ENCODE measurements around the gene PPFIBP2. TPM values are rescaled to one million over a fixed set of nuclear protein-coding genes. Genes with fewer than 3 reads are reported as not detected.

Gene PPFIBP2
- total RNA-seq, 2 experiments from 2014 or later = 102 to 182 TPM

GRCh38 chr11:7545611-7546010 lies 31.8 kb downstream of the PPFIBP2 start:
- Histone ChIP-seq H3K4me2 (ENCODE audit: low read length) (no peak overlapping the region), H3K36me3 (ENCODE audit: insufficient read depth, low read length) (peaks cover 54% of the 10 kb centered on the region), H3K79me2 (ENCODE audit: insufficient read depth, low read depth, low read length) (peaks cover 84% of the 10 kb centered on the region; the same call in 1 of the 2 replicates), H2AFZ (ENCODE audit: low read length) (no peak overlapping the region), H3K9me3 (ENCODE audit: low read length) (no peaks in the 10 kb centered on the region), H3K9me2 (ENCODE audit: insufficient read depth, low read length) (no peaks in the 10 kb centered on the region), H3K4me3 (ENCODE audit: low read depth, low read length, poor library complexity, severe bottlenecking) (no peak overlapping the region), H3K27ac (ENCODE audit: low read depth, low read length, poor library complexity, severe bottlenecking) (no peak overlapping the region), H3K4me1 (ENCODE audit: insufficient read depth, low read length, poor library complexity, severe bottlenecking) (peaks cover 17% of the 10 kb centered on the region), H4K20me1 (ENCODE audit: insufficient read depth, low read length) (peaks cover 31% of the 10 kb centered on the region)
- BruUV-seq (replicated peaks) = no TSS peak
- intact Hi-C loops (cut with micrococcal nuclease; ENCODE audit: unreplicated experiment) = no loop called here
- ChIA-PET POLR2A (interaction anchor here (0.6 to 1.3 kb wide), 3 partner anchors 24 to 423 kb away, joined by 3 to 4 read pairs (median 3); no protein-coding TSS in a partner anchor), CTCF (ENCODE audit: unreplicated experiment) (no interaction called here)
- TF ChIP-seq EZH2phosphoT487 (IDR thresholded peaks at IDR 0.05; ENCODE audit: borderline replicate concordance, low read depth, low read length) = no peak
- no peak for TF ChIP-seq CTCF (conservative IDR thresholded peaks at IDR 0.05; ENCODE audit: low read length)
- no peak for DNase-seq (ENCODE audit: low spot score)

- ChIA-PET POLR2A (interaction anchor here (0.6 to 1.3 kb wide), 3 partner anchors 25 to 422 kb away, joined by 3 to 4 read pairs (median 3); no protein-coding TSS in a partner anchor), CTCF (ENCODE audit: unreplicated experiment) (no interaction called here)
- Histone ChIP-seq H3K4me1 (ENCODE audit: insufficient read depth, low read length, poor library complexity, severe bottlenecking) (peaks cover 17% of the 10 kb centered on the region), H3K9me2 (ENCODE audit: insufficient read depth, low read length) (no peaks in the 10 kb centered on the region), H3K27ac (ENCODE audit: low read depth, low read length, poor library complexity, severe bottlenecking) (no peak overlapping the region), H3K4me2 (ENCODE audit: low read length) (no peak overlapping the region), H2AFZ (ENCODE audit: low read length) (no peak overlapping the region), H3K9me3 (ENCODE audit: low read length) (no peaks in the 10 kb centered on the region), H3K36me3 (ENCODE audit: insufficient read depth, low read length) (peaks cover 60% of the 10 kb centered on the region), H4K20me1 (ENCODE audit: insufficient read depth, low read length) (peaks cover 31% of the 10 kb centered on the region), H3K79me2 (ENCODE audit: insufficient read depth, low read depth, low read length) (peaks cover 82% of the 10 kb centered on the region; the same call in 1 of the 2 replicates), H3K4me3 (ENCODE audit: low read depth, low read length, poor library complexity, severe bottlenecking) (no peak overlapping the region)
- intact Hi-C loops (cut with micrococcal nuclease; ENCODE audit: unreplicated experiment) = no loop called here
- no peak for DNase-seq (ENCODE audit: low spot score)
- no peak for TF ChIP-seq EZH2phosphoT487 (IDR thresholded peaks at IDR 0.05; ENCODE audit: borderline replicate concordance, low read depth, low read length)
- BruUV-seq (replicated peaks) = no TSS peak
Measured at GRCh38 chr11:7546324-7546791, 32.6 kb downstream of the PPFIBP2 start.

- Histone ChIP-seq H3K4me1 (ENCODE audit: insufficient read depth, low read length, poor library complexity, severe bottlenecking) (peaks cover 17% of the 10 kb centered on the region), H3K4me2 (ENCODE audit: low read length) (no peak overlapping the region), H3K9me2 (ENCODE audit: insufficient read depth, low read length) (no peaks in the 10 kb centered on the region), H3K79me2 (ENCODE audit: insufficient read depth, low read depth, low read length) (peaks cover 82% of the 10 kb centered on the region; the same call in 1 of the 2 replicates), H2AFZ (ENCODE audit: low read length) (no peak overlapping the region), H3K27ac (ENCODE audit: low read depth, low read length, poor library complexity, severe bottlenecking) (no peak overlapping the region), H3K36me3 (ENCODE audit: insufficient read depth, low read length) (peaks cover 71% of the 10 kb centered on the region), H4K20me1 (ENCODE audit: insufficient read depth, low read length) (peaks cover 27% of the 10 kb centered on the region), H3K9me3 (ENCODE audit: low read length) (no peaks in the 10 kb centered on the region), H3K4me3 (ENCODE audit: low read depth, low read length, poor library complexity, severe bottlenecking) (no peak overlapping the region)
- ChIA-PET CTCF (ENCODE audit: unreplicated experiment) (interaction anchor here (1.1 kb wide), 1 partner anchor 21 kb away, joined by 5 read pairs; no protein-coding TSS in a partner anchor), POLR2A (interaction anchor here (1.2 kb wide), 2 partner anchors 14 to 33 kb away, joined by 3 to 4 read pairs; no protein-coding TSS in a partner anchor)
- no peak for TF ChIP-seq EZH2phosphoT487 (IDR thresholded peaks at IDR 0.05; ENCODE audit: borderline replicate concordance, low read depth, low read length)
- no peak for TF ChIP-seq CTCF (conservative IDR thresholded peaks at IDR 0.05; ENCODE audit: low read length)
- BruUV-seq (replicated peaks) = no TSS peak
- intact Hi-C loops (cut with micrococcal nuclease; ENCODE audit: unreplicated experiment) = no loop called here
- DNase-seq (ENCODE audit: low spot score) = no peak
Measured at GRCh38 chr11:7547687-7548086, 33.9 kb downstream of the PPFIBP2 start.
